Osteocyte (in vitro differentiated cells): ENCODE results near the gene PRKG1. TPM values are rescaled to one million over a fixed set of nuclear protein-coding genes. Genes with fewer than 3 reads are reported as not detected.

ENCODE experiments used
- DNase-seq: peaks from one replicate; pipeline ENCODE4 v3.0.0; 2021; ENCODE audit warnings: mixed read lengths; ENCODE audit not compliant: unreplicated experiment; ENCODE audit errors: extremely low spot score
- H3K27ac Mint-ChIP-seq: one replicate; pipeline ENCODE4 v1.8.0; 2021; ENCODE audit warnings: mild to moderate bottlenecking, mixed read lengths; ENCODE audit not compliant: unreplicated experiment
- H3K27me3 Mint-ChIP-seq: one replicate; pipeline ENCODE4 v1.8.0; 2021; ENCODE audit warnings: mixed read lengths; ENCODE audit not compliant: unreplicated experiment
- H3K36me3 Mint-ChIP-seq: one replicate; pipeline ENCODE4 v1.8.0; 2021; ENCODE audit warnings: mixed read lengths; ENCODE audit not compliant: unreplicated experiment
- H3K4me1 Mint-ChIP-seq: one replicate; pipeline ENCODE4 v1.8.0; 2021; ENCODE audit warnings: mixed read lengths; ENCODE audit not compliant: unreplicated experiment
- H3K4me3 Mint-ChIP-seq: one replicate; pipeline ENCODE4 v1.8.0; 2021; ENCODE audit warnings: mild to moderate bottlenecking, moderate library complexity, mixed read lengths; ENCODE audit not compliant: unreplicated experiment
- H3K9me3 Mint-ChIP-seq: one replicate; pipeline ENCODE4 v1.8.0; 2021; ENCODE audit warnings: mixed read lengths; ENCODE audit not compliant: unreplicated experiment
- CTCF ChIP-seq: fragments of 200-600 bp; sonication (generic); IDR thresholded peaks from 2 replicates; pipeline ENCODE4 v1.5.0; 2021; ENCODE audit warnings: antibody characterized with exemption, mild to moderate bottlenecking, moderate library complexity
- total RNA-seq: library from RNA; stranded (reverse); gene quantifications from 2 replicates; pipeline ENCODE4 v1.2.1, GENCODE V29; 2021

The PRKG1 gene
- total RNA-seq, 1 donor from 2014 or later = 10.8 TPM

GRCh38 chr10:51508156-51508555, 433.9 kb downstream of the PRKG1 start:
- Mint-ChIP-seq H3K36me3 (no peaks in the 10 kb centered on the region), H3K4me3 (no peak overlapping the region), H3K27ac (no peak overlapping the region), H3K27me3 (no peaks in the 10 kb centered on the region), H3K9me3 (no peaks in the 10 kb centered on the region), H3K4me1 (no peaks in the 10 kb centered on the region)
- DNase-seq = no peak
- TF ChIP-seq CTCF = no peak

GRCh38 chr10:51510231-51510630, 435.9 kb downstream of the PRKG1 start:
- Mint-ChIP-seq H3K27me3 (no peaks in the 10 kb centered on the region), H3K36me3 (no peaks in the 10 kb centered on the region), H3K27ac (no peak overlapping the region), H3K4me3 (no peak overlapping the region), H3K4me1 (no peaks in the 10 kb centered on the region), H3K9me3 (no peaks in the 10 kb centered on the region)
- no peak for DNase-seq
- no peak for TF ChIP-seq CTCF

GRCh38 chr10:51521605-51522004, 447.3 kb downstream of the PRKG1 start:
- Mint-ChIP-seq H3K4me1 (no peaks in the 10 kb centered on the region), H3K36me3 (no peaks in the 10 kb centered on the region), H3K9me3 (no peaks in the 10 kb centered on the region), H3K27me3 (no peaks in the 10 kb centered on the region), H3K27ac (no peak overlapping the region), H3K4me3 (no peak overlapping the region)
- no peak for DNase-seq
- no peak for TF ChIP-seq CTCF

GRCh38 chr10:51522858-51523257, 448.6 kb downstream of the PRKG1 start:
- no peak overlapping the region for H3K27ac Mint-ChIP-seq
- no peak for DNase-seq
- no peaks in the 10 kb centered on the region for H3K4me1 Mint-ChIP-seq
- H3K9me3 Mint-ChIP-seq = no peaks in the 10 kb centered on the region
- TF ChIP-seq CTCF = no peak
- H3K4me3 Mint-ChIP-seq = no peak overlapping the region
- no peaks in the 10 kb centered on the region for H3K27me3 Mint-ChIP-seq
- H3K36me3 Mint-ChIP-seq = no peaks in the 10 kb centered on the region

- H3K4me1 Mint-ChIP-seq = peaks cover 5% of the 10 kb centered on the region
- no peak overlapping the region for H3K4me3 Mint-ChIP-seq
- no peak overlapping the region for H3K27ac Mint-ChIP-seq
- no peaks in the 10 kb centered on the region for H3K36me3 Mint-ChIP-seq
- no peaks in the 10 kb centered on the region for H3K9me3 Mint-ChIP-seq
- no peaks in the 10 kb centered on the region for H3K27me3 Mint-ChIP-seq
- no peak for DNase-seq
- no peak for TF ChIP-seq CTCF
Measured at GRCh38 chr10:51523440-51523839, 449.2 kb downstream of the PRKG1 start.
